GM18502 (cell line): ENCODE measurements around the gene RHEB.
"Not testable (repeated sequence)": the region's sequence is repeated elsewhere in the genome, so short reads cannot be mapped to it uniquely, and the experiment has no call there.

Experiments
- ATAC-seq: cut with Tn5 transposase; IDR thresholded peaks from one replicate; pipeline ENCODE4 v1.9.1; 2021; ENCODE audit warnings: mild to moderate bottlenecking; ENCODE audit not compliant: unreplicated experiment, poor library complexity

The RHEB gene

GRCh38 chr7:151536178-151536577 lies 16.5 kb upstream of the RHEB start:
- ATAC-seq, result not testable (repeated sequence)

- ATAC-seq, result no peak
These were observed 10.1 kb upstream of the RHEB start for GRCh38 chr7:151529842-151530241.

- ATAC-seq, result no peak
These were observed 5.2 kb upstream of the RHEB start for GRCh38 chr7:151524845-151525244.

GRCh38 chr7:151524331-151524730 lies 4.6 kb upstream of the RHEB start:
- ATAC-seq, result no peak

GRCh38 chr7:151520419-151521261 lies 945 bp upstream of the RHEB start:
- peak; percentile 6 for ATAC-seq

- ATAC-seq, result peak; percentile 56
These were observed 539 bp downstream of the RHEB start for GRCh38 chr7:151518947-151519764.

- ATAC-seq, result no peak
These were observed 1.4 kb downstream of the RHEB start for GRCh38 chr7:151518105-151518946.

GRCh38 chr7:151517601-151518104 lies 2.0 kb downstream of the RHEB start:
- ATAC-seq, result no peak

- ATAC-seq, result no peak
These were observed 4.5 kb downstream of the RHEB start for GRCh38 chr7:151515276-151515565.

GRCh38 chr7:151514461-151515275 lies 5.0 kb downstream of the RHEB start:
- ATAC-seq, result no peak

GRCh38 chr7:151513133-151513532 lies 6.6 kb downstream of the RHEB start:
- no peak for ATAC-seq

GRCh38 chr7:151512353-151512752 lies 7.3 kb downstream of the RHEB start:
- no peak for ATAC-seq

- no peak for ATAC-seq
These were observed 7.7 kb downstream of the RHEB start for GRCh38 chr7:151511946-151512345.

GRCh38 chr7:151511270-151511669 lies 8.4 kb downstream of the RHEB start:
- no peak for ATAC-seq

GRCh38 chr7:151509670-151510333 lies 9.9 kb downstream of the RHEB start:
- ATAC-seq, result no peak

GRCh38 chr7:151508991-151509390 lies 10.7 kb downstream of the RHEB start:
- no peak for ATAC-seq

- ATAC-seq, result no peak
These were observed 11.9 kb downstream of the RHEB start for GRCh38 chr7:151507806-151508205.

GRCh38 chr7:151506901-151507382 lies 12.8 kb downstream of the RHEB start:
- ATAC-seq, result no peak

- ATAC-seq, result no peak
These were observed 13.7 kb downstream of the RHEB start for GRCh38 chr7:151505836-151506468.
